COLO829 (cell line): ENCODE measurements around the gene ZBTB7C.

Source experiments
- DNase-seq: peaks from one replicate; pipeline ENCODE4 v3.0.0; 2012; ENCODE audit warnings: low spot score

ZBTB7C gene

DNA sequence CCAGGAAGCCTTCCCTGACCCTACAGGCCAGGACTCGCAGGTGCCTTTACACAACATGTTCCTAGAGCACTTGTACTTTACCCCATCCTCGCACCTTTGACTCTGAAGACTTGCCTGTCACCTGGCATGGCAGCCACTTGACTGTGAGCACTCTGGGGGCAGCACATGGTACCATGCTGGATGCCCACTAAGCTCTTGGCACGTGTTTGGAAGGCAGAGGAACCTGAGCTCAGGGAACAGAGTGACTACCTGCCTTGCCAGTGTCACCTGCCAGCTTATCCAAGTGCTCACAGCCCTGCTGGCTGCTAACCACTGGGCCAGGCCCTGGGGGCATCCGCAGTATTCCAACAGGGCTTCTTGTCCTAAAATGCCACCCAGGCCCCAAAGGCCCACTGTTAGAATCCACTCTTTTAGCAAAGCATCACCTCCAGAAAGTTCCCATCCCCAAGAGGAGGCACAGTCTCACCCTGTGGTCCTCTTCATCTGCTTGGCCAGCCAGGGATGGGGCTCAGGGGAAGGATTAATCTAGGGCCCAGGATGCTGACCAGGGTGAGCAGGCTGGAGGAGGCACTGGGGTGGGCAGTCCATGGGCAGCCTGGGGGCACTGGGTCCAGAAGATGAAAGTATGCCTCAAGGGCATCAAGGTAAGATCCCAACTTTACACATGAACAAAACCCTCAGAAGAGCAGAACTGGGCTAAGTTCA, 57.0 kb downstream of the ZBTB7C start:
- no peak for DNase-seq

DNA sequence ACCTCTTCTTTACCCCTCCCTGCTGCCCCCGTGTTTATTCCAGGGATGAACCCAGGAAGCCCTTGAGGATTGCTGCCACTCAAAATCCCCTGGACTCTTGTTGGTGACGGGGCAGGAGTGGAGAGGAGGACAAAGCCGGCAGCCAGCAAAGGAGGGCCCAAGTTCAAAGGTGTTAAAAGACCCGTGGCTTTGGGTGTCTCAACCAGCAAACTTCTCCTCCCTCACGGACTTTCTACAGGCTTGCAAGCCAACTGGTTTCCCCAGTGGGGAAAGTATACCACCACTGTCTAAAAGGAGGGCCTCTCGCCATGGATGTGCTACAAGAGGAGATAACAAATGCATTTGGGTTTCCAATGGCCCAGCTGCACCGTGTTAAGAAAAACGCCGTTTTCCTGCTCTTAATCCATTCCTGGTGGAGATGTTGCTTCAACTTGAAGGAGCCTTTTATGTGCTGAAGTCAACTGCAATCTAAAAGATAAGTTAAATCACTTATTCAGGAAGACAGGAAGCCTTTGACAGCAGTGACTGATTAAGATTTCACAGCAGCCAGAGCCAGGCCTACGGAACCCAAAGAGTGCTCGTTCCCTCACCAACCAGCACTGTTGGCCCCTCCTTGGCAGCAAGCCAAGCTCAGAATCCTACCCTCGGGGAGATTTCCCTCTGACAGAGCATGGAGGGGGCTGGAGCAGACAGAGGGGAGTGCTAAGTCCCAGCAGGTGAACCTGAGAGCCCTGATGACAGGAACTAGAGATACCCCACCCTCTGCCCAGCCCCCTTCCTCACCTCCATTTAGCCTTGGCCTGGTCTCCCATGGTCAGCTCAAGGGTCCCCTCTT, 57.8 kb downstream of the ZBTB7C start:
- no peak for DNase-seq

DNA sequence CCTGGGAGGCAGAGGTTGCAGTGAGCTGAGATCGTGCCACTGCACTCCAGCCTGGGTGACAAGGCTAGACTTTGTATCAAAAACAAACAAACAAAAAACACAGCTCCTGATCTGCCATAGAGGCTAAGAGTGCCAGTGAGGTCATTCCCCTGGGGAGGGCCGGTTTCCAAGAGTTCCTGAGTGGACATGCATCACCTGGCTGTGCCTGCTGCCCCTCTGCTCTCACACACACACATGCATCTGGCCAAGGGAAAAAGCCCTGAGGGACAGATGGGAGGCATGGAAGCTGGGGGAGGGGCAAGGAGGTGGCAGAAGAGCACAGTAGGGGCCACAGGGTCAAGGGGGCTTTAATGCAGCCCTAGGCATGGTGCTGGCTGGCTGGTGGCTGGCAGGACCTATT, 60.4 kb downstream of the ZBTB7C start:
- DNase-seq: no peak

DNA sequence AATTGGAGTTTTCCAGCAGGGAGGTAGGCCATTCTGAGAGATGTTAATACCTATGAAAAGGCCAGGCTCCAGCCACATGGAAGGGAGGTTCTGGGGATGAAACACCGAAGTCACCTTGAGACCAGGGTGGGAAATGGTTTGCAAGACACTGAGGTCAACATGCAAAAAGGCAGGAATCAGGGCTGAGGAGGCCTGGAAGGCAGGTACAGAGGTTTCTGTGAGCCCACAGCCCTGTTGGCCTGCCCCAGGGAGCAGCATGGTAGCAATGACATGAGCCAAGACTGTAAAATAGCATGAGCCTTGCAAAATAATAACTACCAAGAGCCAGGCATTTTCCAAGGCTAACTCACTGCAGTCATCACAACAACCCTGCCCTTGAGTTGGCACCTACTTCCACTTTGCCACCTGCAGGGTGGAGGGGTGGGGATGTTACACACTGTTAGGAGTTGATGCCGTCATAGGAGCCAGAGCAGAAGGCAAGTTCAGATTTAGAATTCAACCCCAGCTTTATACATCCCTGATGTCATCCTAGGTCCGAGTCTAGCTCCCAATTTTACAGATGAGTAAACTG, 61.3 kb downstream of the ZBTB7C start:
- DNase-seq: no peak

DNA sequence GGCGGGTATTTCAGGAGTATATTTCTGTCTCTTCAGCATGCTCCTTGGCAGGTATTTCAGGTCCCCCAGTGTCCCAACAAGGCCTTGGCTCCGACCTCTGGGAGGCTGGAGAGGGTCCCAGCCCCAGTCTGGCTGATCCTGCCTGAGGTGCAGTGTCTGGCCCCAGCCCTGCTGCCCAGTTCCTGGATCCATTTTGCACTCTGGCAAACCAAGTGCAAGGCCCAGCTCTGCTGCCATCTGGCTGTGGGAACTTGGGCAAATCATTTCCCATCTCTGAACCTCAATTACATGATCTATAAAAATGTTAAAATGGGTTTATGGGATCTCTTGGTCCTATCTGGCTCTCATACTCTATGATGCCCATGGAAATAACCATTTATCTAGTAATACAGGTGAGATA, 63.6 kb downstream of the ZBTB7C start:
- DNase-seq: no peak

DNA sequence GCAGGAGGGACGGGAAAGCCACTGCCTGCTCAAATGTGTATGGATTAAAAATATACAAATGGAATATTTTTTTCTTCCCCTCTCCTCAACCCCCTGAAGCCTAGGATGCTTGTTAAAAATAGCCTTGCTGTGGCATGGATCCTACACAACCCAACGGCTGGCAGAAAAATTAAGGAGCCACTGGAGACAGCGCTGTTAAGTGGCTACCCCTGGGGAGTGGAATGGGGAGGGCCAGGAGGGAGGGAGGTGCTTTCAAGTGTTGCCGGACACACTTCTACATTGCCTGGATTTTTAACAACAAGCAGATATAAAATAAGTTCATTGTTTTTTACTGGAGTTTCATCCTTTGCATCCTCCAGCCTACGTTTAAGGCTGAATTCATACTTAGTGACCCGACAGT, 66.6 kb downstream of the ZBTB7C start:
- DNase-seq: no peak

DNA sequence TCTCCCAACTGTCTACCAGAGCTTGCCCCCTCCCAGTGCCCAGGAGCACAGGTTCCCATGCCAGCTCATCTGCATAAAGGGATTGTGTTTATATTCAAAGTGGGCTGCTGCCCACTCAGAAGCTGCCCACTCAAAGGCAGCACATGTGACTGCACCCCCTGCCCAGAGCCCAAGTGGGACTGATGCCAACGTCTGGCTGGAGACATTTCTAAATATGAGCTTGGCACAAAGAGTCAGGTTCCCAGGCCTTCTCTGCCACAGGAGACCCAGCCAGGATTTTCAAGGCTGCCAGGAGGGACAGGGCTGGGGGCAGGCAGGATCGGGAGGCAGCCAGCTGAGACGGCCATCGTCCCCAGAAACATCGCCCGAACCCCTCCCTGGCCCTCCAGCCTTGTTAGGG, 67.1 kb downstream of the ZBTB7C start:
- DNase-seq: no peak

DNA sequence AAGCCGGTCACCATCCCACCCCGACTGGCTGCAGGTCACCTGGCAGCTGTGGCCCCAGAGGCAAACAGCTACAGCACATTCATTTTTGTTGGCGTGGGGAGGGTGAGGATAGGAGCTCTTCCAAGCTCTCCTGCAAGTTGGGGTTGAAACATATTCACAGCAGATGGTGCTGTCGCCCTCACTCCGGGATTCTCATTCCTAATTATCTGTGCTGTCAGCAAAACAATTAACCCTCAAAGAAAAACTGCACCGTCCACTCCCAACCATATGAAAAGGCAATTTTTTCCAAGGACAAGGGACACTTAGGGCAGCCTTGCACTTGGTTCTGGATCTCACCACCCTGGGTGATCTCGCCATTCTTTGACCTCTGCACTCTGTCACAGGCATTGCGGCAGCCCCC, 68.6 kb downstream of the ZBTB7C start:
- no peak for DNase-seq

DNA sequence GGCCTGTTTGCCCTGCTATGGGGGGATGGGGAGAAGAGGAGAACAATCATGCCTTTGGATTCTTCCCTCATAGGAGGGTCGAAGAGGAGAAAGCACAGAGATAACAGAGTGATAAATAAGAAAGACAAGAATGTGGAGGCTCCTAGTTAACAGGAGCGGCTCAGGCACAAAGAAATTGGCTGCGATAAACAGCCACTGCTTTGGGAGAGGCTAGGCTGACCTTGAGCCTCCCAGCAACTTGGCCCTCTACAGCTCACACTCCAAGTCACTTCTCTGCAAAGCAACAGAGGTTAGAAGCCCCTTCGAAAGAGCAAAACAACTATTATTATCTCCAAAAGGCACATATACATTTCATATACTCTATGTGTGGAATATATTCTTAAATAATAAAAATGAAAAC, 69.5 kb downstream of the ZBTB7C start:
- DNase-seq: no peak

DNA sequence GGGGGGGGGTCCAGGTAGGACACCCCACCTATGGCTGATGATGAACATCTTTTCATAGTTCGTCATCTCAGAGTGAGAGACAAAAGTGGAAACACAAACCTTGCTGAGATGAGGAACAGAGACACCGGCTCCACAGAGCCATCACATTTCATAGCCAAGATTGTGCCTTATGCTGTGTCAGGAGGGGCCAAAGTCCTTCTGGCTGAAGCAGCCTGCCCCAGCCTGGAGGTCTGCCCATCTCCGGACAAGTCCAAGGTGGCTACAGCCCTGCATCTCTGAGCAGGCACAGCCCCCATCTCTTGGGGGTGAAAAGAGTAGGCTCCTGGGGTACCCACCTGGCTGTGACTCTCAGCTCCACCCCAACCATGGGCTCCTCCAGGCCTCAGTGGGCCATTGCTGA, 70.3 kb downstream of the ZBTB7C start:
- DNase-seq: no peak

DNA sequence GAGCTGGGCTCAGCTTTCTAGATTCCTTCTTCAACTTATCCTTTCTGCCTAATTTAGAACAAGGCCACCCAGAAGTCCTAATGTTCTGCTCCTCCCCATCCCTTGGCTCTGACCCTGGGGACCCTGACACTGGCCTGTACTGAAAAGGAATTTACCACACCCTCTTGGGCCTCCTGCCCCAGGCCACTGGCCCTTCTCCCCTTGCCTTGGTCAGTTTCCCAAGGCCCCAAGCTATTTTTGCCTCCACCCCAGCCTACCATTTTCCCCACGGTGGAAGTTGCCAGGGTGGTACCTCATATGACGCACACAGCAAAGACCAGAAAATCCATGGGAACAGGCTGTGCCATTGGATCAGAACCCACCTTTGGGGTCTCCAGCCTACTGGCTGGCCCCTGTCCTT, 72.1 kb downstream of the ZBTB7C start:
- no peak for DNase-seq

DNA sequence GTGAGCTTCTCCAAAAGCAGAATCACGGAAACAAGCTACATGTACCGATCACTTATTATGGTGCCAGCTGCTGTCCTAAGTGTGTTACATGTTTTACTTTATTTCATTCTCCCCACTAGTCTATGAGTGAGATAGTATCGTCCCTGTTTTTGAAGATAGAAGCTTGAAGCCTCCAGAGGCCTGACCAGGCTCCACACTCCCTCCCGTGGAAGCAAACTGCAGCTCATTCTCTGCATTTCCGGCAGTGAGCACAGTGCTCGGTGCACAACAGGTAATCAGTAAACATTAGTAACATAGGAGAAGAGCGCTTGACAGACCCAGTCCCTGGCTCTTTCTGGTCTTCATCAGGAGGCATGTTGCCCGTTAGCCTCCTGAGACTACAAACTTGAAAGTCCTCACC, 72.9 kb downstream of the ZBTB7C start:
- no peak for DNase-seq

DNA sequence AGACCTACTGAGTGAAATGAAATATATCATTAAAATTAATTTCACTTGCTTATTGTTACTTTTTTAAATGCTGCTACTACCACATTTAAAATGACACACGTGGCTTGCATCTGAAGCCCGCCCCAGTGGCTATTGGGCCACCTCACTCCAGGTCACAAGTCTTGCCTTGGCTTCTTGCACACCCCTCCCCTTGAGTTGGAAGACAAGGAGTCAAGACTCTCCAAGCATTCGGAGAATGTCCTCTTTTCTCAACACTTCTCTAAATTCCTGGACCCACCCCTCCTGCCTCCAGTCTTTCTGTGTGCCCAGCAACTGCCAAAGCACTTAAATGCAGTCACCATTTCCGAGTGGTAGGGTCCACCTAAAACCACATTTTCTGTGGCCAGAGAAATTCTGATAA, 73.4 kb downstream of the ZBTB7C start:
- DNase-seq: no peak

DNA sequence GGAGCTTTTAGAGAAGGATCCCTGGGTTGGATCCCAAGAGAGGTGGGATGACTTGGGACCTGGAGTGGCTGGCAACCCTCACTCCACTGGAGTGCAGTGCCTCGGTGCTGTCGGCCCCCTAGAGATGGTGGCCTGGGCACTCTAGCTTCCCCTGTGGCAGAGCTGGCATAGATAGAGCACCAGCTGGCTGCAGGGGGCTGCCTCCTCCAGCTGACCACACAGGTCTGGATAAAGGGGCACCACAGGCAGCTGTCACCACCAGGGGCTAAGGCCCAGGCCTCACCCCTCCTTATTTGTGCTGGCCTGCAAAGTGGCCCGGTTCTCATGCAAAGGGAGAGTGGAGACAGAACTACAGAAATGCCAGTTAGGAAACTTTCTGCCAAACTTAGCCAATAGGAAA, 74.3 kb downstream of the ZBTB7C start:
- no peak for DNase-seq

DNA sequence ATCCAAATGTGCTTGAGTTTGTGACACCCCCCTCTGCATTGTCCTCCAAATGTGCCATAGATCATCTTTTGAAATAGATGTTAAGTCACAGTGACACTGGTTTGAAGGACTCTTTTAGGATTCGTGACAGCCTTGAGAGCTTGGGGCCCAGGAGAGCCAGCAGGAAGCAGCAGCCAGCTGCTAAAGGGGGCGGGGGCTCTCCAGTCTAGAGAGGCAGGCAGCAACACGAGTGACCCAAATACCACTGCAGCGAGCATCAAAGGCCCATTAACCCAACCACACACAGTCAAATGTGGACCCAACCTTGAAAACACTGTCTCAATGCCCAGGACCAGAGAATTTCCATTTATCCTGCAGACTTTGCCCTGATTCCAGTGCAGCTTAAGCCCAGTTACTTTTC, 75.6 kb downstream of the ZBTB7C start:
- DNase-seq: no peak

DNA sequence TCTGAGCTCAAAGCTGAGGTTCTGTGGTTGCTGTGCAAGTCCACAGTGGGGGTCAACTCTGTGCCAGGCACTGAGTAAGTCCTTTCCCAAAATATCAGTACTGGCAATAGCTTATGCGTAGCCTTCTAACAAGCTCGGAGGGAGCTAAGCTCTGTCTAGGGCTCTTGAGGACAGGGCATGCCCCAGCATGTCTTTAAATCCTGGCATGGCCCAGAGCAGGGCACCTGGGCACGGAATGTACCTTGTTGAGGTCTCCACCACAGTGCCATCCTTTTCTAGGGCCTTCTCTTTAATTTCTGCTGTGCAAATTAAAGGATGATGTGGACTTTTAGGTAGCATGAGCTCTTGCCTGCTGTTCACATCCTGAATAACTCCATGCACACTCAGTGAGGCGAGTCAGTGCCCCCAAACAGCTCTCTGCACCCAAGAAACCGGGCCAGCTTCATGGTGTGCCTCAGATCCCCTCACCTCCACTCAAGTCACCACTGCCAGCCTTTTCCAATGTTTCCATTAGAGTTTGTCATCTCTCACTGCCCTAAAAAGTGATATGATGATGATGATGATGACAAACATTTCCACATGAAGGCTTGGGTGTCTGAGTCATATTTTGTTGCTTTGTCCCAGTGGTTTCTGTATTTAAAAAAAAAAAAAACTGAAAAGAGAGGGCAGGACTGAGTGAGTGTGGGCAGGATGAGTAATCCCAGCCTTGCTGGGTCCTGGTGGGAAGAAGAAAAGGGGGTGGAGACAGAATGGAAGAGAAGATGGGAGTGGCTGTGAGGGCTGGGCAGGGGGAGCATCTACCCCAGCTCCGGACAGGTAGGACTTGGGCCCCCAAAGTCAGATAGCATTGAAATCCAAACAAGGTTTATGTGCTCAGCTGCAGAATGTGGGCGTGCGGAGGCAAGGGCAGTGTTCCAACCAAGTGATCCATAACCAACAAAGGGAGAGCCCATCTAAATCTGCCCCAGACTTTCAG, 78.9 kb downstream of the ZBTB7C start:
- DNase-seq: peak; percentile 78

DNA sequence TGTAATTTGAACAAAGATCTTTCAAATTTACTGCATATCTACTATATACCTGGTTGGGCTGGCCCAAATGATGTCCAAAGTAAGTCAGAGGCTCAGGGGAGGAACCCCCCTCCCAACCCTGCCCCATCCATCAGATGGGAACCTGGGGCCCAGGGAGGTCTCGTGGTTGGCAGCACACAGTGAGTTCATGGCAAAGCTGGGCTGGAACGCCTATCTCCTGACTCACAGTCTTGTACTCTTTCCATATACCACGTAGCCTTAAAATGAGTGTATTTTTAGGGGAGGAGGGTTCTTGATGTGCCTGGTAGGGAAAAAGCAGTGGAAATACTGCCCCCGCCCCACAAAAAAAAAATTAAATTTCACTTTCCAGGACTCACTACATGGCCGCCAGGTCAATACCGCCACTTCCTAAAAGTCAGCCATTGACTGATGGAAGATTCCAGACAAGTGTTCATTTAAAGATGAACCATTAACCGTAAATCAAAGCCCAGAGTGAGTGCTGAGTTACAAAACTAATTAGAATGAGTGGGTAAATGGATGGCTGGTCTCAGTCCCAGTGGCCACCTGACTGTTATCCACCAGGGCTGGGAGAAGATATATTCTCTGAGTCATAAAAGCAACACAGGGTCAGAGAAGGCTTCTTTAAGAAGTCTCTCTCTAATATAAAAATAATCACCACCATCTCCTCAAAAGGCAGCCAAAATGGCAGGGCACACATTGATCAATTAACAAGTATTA, 80.5 kb downstream of the ZBTB7C start:
- DNase-seq: no peak

DNA sequence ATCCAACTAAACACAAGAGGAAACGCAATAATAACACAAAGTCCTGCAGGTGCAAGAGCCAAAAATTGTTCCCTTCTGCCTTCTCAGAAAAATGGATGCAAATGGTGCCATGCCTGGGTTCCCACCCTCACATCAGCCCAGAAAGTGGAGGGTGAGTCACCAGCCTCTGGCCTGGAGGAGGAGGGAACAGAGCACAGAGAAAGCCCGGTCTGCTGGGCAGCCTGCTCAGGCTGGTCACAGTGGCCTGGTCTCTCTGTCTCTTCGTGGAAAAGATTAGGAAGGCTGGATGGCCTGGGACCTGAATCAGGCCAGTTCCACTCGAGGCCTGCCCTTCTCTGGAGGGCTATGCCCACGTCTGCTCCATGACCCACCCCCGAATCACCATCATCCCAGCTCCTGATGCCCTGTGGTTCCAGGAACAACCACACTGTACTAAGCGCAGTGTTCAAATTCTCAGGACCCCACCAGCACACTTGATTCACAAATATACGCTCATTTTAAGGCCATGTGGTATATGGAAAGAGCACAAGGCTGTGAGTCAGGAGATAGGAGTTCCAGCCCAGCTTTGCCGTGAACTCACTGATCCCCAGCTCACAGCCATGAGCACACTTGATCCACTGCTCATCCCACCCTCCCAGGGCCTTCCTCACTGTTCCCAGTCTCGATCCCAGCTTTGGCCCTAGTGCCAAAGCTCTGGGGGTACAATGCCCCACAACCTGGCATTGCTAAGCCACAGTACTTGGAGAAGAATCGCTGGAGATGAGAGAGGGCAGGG, 82.1 kb downstream of the ZBTB7C start:
- no peak for DNase-seq

DNA sequence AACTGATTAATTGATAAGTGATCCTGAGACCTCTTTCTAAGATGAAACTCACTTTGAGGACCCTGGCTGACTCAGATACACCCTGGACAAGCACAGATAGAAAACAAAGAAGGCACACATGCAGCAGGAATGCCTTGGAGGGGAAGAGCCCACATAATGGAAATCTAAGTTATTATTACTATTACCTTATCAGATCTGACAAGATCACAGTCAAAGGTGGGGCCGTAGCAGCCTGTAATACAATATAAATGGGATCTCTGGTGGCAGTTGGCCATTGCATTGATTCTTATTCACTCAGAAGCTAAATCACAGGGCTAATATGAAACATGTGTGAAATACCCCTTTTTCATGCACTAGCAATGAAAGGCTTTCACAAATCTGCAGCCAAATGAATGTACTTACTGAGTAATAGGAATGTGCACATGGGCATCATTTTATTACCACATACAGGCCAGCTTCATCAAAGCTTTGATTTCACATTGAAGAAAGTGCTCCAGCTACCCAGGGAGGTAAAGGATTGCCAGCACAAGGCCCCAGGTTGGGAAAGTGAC, 84.0 kb downstream of the ZBTB7C start:
- no peak for DNase-seq

DNA sequence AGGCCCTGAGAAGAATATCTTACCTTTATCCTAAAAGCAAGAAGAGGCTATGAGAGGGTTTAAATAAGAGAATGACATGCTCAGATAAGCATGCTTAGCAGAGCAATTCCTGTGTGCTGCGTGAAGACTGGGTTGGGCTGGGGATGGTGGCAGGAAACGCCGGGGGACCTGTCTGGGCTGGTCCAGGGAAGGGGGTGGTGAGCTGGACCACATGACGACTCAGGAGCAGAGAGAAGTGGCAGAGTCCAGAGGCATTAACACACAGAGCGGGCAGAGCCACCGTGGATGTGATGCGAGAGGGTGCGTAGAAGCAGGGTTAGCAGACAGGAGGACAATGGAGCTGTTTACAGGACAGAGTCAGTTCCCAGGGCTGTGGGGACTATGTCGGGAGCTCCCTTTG, 84.5 kb downstream of the ZBTB7C start:
- no peak for DNase-seq
